H4 (cell line): ENCODE measurements around the gene HMGB3. TPM values are rescaled to one million over a fixed set of nuclear protein-coding genes. Genes with fewer than 3 reads are reported as not detected.

ENCODE experiments used
- total RNA-seq: library from RNA; depleted of rRNA; stranded (reverse); fragments of >200 nt; shearing (Covaris generic); gene quantifications from 2 replicates; pipeline ENCODE4 v1.2.3, GENCODE V29; 2014; rRNA removed

The HMGB3 gene
- total RNA-seq, 1 experiment from 2014 or later, result 93.6 TPM

Other genes with a start within 250 kb of the HMGB3 start
- gene CD99L2, start 84.7 kb upstream of the HMGB3 start, total RNA-seq, result 43.3 and 51.1 TPM in 2 replicates
- not detected in 2 replicates for gene GPR50, start 193.2 kb downstream of the HMGB3 start, total RNA-seq